Effector memory CD8-positive, alpha-beta T cell (primary cell): ENCODE results near the gene TOR1AIP2.
"Not testable (repeated sequence)": the region's sequence is repeated elsewhere in the genome, so short reads cannot be mapped to it uniquely, and the experiment has no call there.

Source experiments
- ATAC-seq: fragments of 150-1000 bp; cut with Tn5 transposase; replicated peaks from 2 replicates; pipeline ENCODE4 v1.10.0; 2021; ENCODE audit warnings: mild to moderate bottlenecking, moderate library complexity
- DNase-seq, 3 experiments: peaks; one replicate each; pipeline ENCODE4 v3.0.0; 2021
- H3K27ac Mint-ChIP-seq, 2 donors: one replicate each; pipeline ENCODE4 v1.8.0; 2022; ENCODE audit warnings: mild to moderate bottlenecking in 2 of 2, mixed read lengths in 2 of 2, moderate library complexity in 2 of 2
- H3K27me3 Mint-ChIP-seq, 2 donors: one replicate each; pipeline ENCODE4 v1.8.0; 2022; ENCODE audit warnings: mixed read lengths in 2 of 2
- H3K36me3 Mint-ChIP-seq: one replicate; pipeline ENCODE4 v1.8.0; 2022; ENCODE audit warnings: mild to moderate bottlenecking, moderate library complexity, mixed read lengths; ENCODE audit not compliant: insufficient read depth
- H3K4me1 Mint-ChIP-seq, 2 donors: one replicate each; pipeline ENCODE4 v1.8.0; 2022; ENCODE audit warnings: low read depth in 2 of 2, mixed read lengths in 2 of 2
- H3K4me3 Mint-ChIP-seq, 2 donors: one replicate each; pipeline ENCODE4 v1.8.0; 2022; ENCODE audit warnings: mild to moderate bottlenecking in 2 of 2, mixed read lengths in 2 of 2, moderate library complexity in 2 of 2
- H3K9me3 Mint-ChIP-seq, 2 donors: one replicate each; pipeline ENCODE4 v1.8.0; 2022; ENCODE audit warnings: mixed read lengths in 2 of 2

Gene TOR1AIP2

GRCh38 chr1:179867493-179868330 is 9.9 kb downstream of the TOR1AIP2 start:
- H3K4me3 Mint-ChIP-seq, result no peak overlapping the region
- peaks cover 7 to 8% of the 10 kb centered on the region in 2 donors for H3K4me1 Mint-ChIP-seq
- H3K9me3 Mint-ChIP-seq, result no peaks in the 10 kb centered on the region
- peaks cover 26% of the 10 kb centered on the region for H3K36me3 Mint-ChIP-seq
- DNase-seq (peak; percentile 40 to 60 (median 43)), ATAC-seq (peak; percentile 79)
- H3K27me3 Mint-ChIP-seq, result no peaks in the 10 kb centered on the region
- H3K27ac Mint-ChIP-seq, result peak overlapping the region in 1 of 2 donors; percentile 85

DNA sequence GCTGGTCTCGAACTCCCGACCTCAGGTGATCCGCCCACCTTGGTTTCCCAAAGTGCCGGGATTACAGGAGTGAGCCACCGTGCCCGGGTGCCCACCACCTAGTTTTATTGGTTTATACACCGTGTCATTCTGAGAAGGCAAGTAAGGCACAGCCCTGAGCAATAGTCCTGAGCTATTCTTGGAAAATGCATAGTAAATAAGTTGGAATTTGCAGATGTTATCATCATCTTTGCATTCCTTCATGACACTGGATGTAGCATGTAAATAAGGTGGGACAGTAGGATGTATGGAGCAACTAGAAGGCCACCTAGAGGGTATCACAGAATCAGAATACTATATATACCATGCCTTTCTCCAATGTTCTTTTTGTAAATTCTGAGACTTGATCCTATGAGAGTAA is 11.0 kb downstream of the TOR1AIP2 start:
- Mint-ChIP-seq H3K27ac (no peak overlapping the region), H3K27me3 (no peaks in the 10 kb centered on the region)
- no peak for ATAC-seq

DNA sequence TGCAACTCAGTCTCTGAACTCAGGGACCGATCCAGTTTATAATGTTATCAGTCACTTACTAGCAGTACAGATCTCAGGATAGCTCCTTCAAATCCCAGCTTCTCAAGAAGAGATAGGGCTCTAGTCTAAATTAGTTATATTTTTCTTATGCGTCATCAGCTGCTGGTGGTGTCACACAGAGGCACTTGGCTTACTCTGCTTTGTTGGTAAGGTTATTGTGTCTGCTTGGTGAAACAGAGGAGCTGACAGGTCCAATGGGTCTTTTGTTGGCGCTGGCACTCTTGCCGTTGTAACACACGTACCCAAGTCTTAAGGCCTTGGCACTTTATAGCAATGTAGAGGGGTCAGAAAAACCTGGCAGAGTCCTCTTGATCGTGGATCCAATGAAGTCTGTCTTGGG is 12.2 kb downstream of the TOR1AIP2 start:
- no peak for DNase-seq
- Mint-ChIP-seq H3K9me3 (no peaks in the 10 kb centered on the region), H3K27me3 (no peaks in the 10 kb centered on the region), H3K27ac (no peak overlapping the region), H3K4me3 (no peak overlapping the region), H3K4me1 (peaks cover 6 to 11% of the 10 kb centered on the region in 2 donors), H3K36me3 (peaks cover 25% of the 10 kb centered on the region)
- ATAC-seq, result no peak

More for the DNA sequence above, 11.0 kb downstream of the TOR1AIP2 start:
- peaks cover 25% of the 10 kb centered on the region for H3K36me3 Mint-ChIP-seq
- no peak overlapping the region for H3K4me3 Mint-ChIP-seq
- DNase-seq, result no peak
- peaks cover 6 to 8% of the 10 kb centered on the region in 2 donors for H3K4me1 Mint-ChIP-seq
- no peaks in the 10 kb centered on the region for H3K9me3 Mint-ChIP-seq

GRCh38 chr1:179860652-179861051 is 17.0 kb downstream of the TOR1AIP2 start:
- Mint-ChIP-seq H3K4me3 (no peak overlapping the region), H3K9me3 (no peaks in the 10 kb centered on the region), H3K4me1 (peaks cover 2 to 3% of the 10 kb centered on the region in 2 donors), H3K36me3 (peaks cover 18% of the 10 kb centered on the region), H3K27ac (no peak overlapping the region), H3K27me3 (no peaks in the 10 kb centered on the region)
- no peak for DNase-seq
- ATAC-seq, result no peak

GRCh38 chr1:179857009-179857408 is 20.6 kb downstream of the TOR1AIP2 start:
- Mint-ChIP-seq H3K36me3 (peaks cover 6% of the 10 kb centered on the region), H3K4me3 (no peak overlapping the region), H3K4me1 (peaks cover 2 to 3% of the 10 kb centered on the region in 2 donors), H3K27me3 (no peaks in the 10 kb centered on the region), H3K9me3 (no peaks in the 10 kb centered on the region), H3K27ac (no peak overlapping the region)
- DNase-seq (no peak), ATAC-seq (no peak)

- Mint-ChIP-seq H3K4me3 (no peak overlapping the region), H3K27ac (no peak overlapping the region), H3K27me3 (no peaks in the 10 kb centered on the region), H3K4me1 (peaks cover 2 to 3% of the 10 kb centered on the region in 2 donors), H3K9me3 (no peaks in the 10 kb centered on the region), H3K36me3 (peaks cover 10% of the 10 kb centered on the region)
- DNase-seq (no peak), ATAC-seq (no peak)
Observed at GRCh38 chr1:179856296-179856695, 21.3 kb downstream of the TOR1AIP2 start.

DNA sequence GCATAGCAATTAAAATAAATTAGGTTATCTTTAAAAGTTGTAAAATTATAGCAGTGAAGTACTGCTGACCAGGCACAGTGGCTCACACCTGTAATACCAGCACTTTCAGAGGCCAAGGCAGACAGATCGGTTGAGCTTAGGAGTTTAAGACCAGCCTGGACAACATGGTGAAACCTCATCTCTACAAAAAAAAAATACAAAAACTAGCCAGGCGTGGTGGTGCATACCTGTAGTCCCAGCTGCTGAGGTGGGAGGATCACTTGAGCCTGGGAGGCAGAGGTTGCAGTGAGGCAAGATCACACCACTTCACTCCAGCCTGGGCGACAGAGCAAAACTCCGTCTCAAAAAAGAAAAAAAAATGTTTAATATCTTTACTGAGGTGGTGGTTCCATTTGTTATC is 21.8 kb downstream of the TOR1AIP2 start:
- not testable (repeated sequence) for H3K27me3 Mint-ChIP-seq, DNase-seq, H3K9me3 Mint-ChIP-seq, H3K27ac Mint-ChIP-seq, ATAC-seq, H3K4me1 Mint-ChIP-seq, H3K4me3 Mint-ChIP-seq
- peaks cover 15% of the 10 kb centered on the region for H3K36me3 Mint-ChIP-seq

DNA sequence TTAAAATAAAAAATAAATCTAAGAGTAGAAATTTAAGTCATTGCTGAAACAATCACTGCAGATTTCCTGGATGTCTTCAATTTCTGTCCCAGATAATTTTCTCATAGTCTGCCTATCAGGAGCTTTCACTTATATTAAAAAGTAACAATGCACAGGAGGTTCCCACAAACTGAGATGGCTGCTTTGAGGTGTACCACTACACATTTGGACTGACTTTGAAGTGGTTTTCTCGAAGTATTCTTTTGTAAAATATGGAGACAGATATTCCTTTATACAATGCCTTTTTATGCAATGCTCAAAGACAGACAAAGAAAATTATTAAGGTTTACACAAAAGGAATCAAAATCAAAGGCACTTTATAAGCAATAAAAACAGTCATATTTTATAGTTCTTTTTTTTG is 24.5 kb downstream of the TOR1AIP2 start:
- Mint-ChIP-seq H3K4me1 (no peaks in the 10 kb centered on the region), H3K27me3 (no peaks in the 10 kb centered on the region), H3K27ac (no peak overlapping the region), H3K36me3 (peaks cover 35% of the 10 kb centered on the region), H3K9me3 (no peaks in the 10 kb centered on the region), H3K4me3 (no peak overlapping the region)
- DNase-seq (no peak), ATAC-seq (no peak)

DNA sequence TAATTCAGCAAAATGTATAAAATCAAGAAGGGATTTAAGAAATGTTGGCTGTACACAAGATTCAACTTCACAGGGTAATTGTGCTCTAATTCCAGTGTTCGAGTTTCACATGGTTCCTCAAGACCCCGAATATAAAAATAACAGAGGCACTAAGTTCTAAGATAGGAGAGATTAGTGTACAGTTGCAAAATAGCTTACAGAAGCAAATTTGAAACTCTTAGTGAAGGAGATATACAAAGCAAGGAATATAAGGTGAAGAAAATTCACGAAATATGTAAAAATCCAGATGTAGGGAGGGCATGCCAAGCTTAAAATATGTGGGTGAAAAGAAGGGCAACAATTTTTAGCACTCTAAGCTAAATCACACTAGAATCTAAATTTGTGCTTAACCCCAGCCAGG is 29.4 kb downstream of the TOR1AIP2 start:
- H3K27me3 Mint-ChIP-seq, result no peaks in the 10 kb centered on the region
- no peak overlapping the region for H3K4me3 Mint-ChIP-seq
- H3K27ac Mint-ChIP-seq, result no peak overlapping the region
- H3K4me1 Mint-ChIP-seq, result no peaks in the 10 kb centered on the region
- H3K9me3 Mint-ChIP-seq, result no peaks in the 10 kb centered on the region
- ATAC-seq, result no peak
- peaks cover 72% of the 10 kb centered on the region for H3K36me3 Mint-ChIP-seq
- no peak for DNase-seq

DNA sequence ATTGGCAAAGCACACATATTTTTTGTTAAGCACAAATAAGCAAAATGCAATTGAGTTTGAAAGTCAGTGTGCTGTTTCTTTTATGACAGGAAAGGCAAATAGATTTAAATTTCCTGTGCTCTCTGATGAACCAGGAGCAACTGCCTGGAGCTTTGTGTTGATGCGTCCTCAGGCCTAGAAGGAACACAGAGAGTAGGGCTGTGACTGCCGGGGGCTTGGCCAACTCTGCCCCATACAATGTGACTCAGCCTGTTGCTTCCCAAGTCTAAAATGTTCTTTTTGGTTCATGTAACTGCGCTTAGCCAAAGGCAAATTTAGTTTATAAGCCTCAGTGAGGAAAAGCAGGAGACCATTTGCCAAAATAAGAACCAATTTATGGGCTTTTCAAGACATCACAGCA is 37.5 kb downstream of the TOR1AIP2 start:
- Mint-ChIP-seq H3K27me3 (no peaks in the 10 kb centered on the region), H3K4me3 (no peak overlapping the region), H3K36me3 (peaks cover 29% of the 10 kb centered on the region), H3K4me1 (no peaks in the 10 kb centered on the region), H3K9me3 (no peaks in the 10 kb centered on the region), H3K27ac (no peak overlapping the region)
- ATAC-seq, result no peak
- DNase-seq, result no peak

DNA sequence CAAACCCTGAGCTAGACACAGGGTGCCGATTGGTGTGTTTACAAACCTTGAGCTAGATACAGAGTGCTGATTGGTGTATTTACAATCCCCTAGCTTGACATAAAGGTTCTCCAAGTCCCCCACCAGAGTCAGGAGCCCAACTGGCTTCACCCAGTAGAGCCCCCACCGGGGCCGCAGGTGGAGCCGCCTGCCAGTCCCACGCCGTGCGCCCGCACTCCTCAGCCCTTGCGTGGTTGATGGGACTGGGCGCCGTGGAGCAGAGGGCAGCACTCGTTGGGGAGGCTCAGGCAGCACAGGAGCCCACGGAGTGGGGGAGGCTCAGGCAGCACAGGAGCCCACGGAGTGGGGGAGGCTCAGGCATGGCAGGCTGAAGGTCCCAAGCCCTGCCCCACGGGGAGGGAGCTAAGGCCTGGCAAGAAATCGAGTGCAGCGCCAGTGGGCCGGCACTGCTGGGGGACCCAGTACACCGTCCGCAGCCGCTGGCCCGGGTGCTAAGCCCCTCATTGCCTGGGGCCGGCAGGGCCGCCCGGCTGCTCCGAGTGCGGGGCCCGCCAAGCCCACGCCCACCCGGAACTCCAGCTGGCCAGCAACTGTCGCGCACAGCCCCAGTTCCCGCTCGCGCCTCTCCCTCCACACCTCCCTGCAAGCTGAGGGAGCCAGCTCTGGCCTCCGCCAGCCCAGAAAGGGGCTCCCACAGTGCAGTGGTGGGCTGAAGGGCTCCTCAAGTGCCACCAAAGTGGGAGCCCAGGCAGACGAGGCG is 40.7 kb downstream of the TOR1AIP2 start:
- H3K9me3 Mint-ChIP-seq, H3K4me1 Mint-ChIP-seq: not testable (repeated sequence)

GRCh38 chr1:179831852-179832699 is 45.5 kb downstream of the TOR1AIP2 start:
- no peak overlapping the region for H3K4me3 Mint-ChIP-seq

More for the DNA sequence above, 40.7 kb downstream of the TOR1AIP2 start:
- H3K4me3 Mint-ChIP-seq, H3K27me3 Mint-ChIP-seq, DNase-seq, H3K36me3 Mint-ChIP-seq, H3K27ac Mint-ChIP-seq, ATAC-seq: not testable (repeated sequence)

GRCh38 chr1:179831225-179831624 is 46.4 kb downstream of the TOR1AIP2 start:
- Mint-ChIP-seq H3K27ac (peak overlapping the region; percentile 16 to 62), H3K4me3 (no peak overlapping the region), H3K27me3 (peaks cover 25 to 31% of the 10 kb centered on the region in 2 donors), H3K36me3 (no peaks in the 10 kb centered on the region), H3K9me3 (no peaks in the 10 kb centered on the region), H3K4me1 (peaks cover 13 to 18% of the 10 kb centered on the region in 2 donors)
- DNase-seq (no peak), ATAC-seq (no peak)

More at GRCh38 chr1:179831852-179832699, 45.5 kb downstream of the TOR1AIP2 start:
- Mint-ChIP-seq H3K27me3 (peaks cover 20 to 23% of the 10 kb centered on the region in 2 donors), H3K36me3 (no peaks in the 10 kb centered on the region), H3K27ac (peak overlapping the region; percentile 16 to 62), H3K9me3 (no peaks in the 10 kb centered on the region), H3K4me1 (peaks cover 13 to 15% of the 10 kb centered on the region in 2 donors)
- ATAC-seq (no peak), DNase-seq (no peak)
